GM21367 (cell line): ENCODE data around the gene THBD.

Experiments used
- ATAC-seq: cut with Tn5 transposase; IDR thresholded peaks from one replicate; pipeline ENCODE4 v1.9.1; 2021; ENCODE audit not compliant: unreplicated experiment

THBD gene, protein sequence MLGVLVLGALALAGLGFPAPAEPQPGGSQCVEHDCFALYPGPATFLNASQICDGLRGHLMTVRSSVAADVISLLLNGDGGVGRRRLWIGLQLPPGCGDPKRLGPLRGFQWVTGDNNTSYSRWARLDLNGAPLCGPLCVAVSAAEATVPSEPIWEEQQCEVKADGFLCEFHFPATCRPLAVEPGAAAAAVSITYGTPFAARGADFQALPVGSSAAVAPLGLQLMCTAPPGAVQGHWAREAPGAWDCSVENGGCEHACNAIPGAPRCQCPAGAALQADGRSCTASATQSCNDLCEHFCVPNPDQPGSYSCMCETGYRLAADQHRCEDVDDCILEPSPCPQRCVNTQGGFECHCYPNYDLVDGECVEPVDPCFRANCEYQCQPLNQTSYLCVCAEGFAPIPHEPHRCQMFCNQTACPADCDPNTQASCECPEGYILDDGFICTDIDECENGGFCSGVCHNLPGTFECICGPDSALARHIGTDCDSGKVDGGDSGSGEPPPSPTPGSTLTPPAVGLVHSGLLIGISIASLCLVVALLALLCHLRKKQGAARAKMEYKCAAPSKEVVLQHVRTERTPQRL

DNA sequence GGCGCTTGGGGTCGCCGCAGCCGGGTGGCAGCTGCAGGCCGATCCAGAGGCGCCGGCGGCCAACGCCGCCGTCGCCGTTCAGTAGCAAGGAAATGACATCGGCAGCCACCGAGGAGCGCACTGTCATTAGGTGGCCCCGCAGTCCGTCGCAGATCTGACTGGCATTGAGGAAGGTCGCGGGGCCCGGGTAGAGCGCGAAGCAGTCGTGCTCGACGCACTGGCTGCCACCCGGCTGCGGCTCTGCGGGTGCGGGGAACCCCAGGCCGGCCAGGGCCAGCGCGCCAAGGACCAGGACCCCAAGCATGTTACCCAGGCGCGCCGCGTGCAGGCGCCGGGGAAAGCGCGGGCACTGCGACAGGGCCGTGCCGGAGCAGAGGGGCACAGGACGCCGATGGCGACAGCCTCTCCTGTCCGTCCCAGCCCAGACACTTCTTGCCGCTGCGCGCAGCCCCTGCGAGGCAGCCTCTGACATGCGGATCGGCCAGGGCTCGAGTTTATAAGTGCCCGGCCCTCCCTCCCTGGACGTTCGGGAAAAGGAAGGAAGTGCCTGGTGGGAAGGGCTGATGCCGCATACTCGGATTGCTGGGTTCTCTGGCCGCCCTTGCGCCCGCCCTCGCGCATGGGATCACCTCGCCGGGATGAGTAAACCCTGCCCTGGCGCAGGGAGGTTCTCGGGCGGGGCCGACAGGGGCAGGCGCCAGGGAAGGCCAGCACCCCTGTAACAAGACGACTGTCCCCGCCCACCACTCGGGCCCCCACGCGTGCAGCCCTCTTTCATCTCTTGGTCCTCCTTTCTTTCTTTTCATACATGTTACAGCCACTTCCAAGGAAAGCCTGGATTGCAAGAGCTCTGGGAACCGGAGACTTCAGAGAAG lies at the start of gene THBD:
Gene THBD, minus strand, starts transcription at position 472 of the 875 bp plus-strand sequence. Its CDS starts 168 bp downstream, at position 304.
- ATAC-seq, result no peak

DNA sequence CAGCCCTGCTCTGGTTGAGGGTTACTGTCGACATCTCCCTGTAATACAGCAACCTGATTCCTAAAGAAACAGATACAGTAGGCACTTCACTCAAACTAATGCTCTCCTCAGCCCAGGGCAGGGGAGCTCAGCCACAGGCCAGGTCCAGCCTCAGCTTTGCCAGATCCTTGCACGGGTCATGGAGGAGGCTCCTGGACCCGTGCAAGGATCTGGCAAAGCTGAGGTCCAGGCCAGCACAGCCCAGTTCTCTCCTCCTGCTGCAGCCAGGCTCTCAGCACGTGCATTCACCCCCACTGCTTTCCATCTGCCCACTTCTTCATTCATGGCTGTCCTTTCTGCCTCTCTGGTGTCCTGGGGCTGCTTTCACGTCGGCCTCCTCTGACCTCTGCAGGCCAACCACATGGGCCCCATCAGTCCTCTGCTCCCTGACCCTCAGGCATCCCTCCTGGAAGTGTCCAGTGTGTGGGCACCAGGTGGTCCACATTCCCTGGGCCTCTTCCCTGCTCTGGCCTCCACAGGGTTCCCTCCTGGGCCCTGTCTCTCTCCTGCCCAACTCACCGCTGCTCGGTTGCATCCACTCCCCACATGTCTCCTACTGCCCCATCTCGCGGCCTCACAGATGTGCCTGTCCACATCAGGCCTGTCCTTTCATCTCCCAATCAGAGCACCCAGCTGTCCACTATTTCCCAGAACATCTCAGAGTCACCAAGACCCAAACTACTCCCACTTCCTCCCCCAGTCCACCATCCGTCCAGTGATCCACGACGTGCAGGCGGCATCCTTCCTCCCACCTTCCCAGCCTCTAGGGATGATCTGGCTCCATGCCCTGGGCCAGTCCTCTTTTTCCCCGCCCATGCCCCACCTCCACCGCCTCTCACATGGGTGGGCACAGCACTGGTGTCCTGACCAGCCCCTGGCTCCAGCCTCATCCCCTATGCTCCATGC lies 48.4 kb upstream of the THBD start:
- no peak for ATAC-seq

DNA sequence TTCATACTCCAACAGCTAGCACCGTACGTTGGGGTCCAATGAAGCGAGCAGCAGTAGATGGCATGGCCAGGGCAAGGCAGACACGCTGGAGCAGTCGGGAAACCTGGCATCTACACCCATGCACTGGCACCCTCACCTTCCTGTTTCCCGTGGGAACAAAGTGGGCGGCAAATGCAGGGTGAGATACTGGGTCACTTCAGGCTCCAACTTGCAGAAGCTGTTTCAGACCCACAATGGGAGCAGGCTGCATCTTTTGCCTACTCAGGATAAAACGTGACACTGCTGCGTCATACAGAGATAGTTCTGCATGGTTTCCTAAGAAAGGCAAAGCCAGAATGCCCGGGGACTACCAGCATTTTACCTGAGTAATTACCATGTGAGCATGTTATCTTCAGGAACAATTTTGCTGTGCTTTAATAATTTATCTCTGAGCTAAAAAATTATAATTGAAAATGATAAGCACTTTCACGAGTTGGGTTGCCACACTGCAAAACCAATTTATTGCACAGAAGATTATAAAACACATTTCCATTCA lies 47.6 kb upstream of the THBD start:
- no peak for ATAC-seq

DNA sequence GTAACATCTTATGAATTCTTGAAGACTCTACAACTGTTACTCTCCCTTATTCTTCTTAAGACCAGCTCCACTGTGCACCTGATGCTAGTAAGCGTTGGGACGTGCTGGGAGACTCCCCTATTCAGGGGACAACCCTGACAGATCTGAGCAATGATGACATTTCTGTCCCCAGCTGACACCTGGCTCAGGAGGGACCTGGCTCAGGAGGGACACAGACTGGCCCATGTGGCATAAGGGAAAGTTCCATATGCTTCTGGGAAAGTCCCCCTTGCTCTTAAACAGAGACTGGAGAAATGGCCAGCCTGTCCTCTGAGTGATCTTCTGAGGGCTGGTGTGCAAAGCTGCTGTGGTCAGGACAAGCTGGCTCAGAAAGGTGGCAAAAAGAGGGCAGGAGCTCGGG lies 46.6 kb upstream of the THBD start:
- no peak for ATAC-seq

DNA sequence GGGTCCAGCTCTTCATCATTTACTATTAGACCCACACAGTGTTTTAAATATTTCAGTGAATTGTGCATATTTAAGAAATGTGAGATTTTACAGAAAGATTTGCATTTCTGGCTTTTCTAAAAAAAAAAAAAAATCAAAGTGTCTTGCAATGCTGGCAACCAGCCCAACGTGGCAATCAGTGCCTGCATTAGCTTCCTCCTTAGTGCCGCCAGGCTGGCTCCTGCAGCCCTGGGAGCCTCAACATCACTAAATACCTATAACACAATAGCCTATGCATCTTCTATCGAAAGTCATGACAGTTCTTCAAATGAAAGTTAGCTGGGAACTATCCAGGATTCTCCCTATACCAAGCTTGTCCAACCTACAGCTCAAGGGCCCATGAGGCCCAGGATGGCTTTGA lies 46.0 kb upstream of the THBD start:
- no peak for ATAC-seq

DNA sequence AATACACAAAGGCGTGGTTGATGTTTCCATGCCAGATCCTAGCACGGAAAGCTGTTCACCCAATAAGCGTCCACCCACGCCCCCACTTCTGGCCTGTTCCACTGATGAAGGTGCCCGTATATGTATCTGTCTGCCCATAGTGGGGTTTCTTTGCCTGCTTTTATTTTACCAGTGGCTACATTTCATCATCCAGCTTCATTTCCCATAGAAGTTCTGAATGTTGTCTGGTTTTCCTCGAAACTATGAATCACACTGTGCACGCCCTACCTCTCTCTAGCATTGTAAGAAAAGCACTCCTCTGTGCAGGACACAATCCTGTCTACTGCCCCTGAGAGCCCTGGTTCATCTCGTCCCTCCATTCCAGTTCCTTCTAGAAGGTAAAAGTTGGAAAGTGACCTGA lies 45.5 kb upstream of the THBD start:
- ATAC-seq, result no peak

DNA sequence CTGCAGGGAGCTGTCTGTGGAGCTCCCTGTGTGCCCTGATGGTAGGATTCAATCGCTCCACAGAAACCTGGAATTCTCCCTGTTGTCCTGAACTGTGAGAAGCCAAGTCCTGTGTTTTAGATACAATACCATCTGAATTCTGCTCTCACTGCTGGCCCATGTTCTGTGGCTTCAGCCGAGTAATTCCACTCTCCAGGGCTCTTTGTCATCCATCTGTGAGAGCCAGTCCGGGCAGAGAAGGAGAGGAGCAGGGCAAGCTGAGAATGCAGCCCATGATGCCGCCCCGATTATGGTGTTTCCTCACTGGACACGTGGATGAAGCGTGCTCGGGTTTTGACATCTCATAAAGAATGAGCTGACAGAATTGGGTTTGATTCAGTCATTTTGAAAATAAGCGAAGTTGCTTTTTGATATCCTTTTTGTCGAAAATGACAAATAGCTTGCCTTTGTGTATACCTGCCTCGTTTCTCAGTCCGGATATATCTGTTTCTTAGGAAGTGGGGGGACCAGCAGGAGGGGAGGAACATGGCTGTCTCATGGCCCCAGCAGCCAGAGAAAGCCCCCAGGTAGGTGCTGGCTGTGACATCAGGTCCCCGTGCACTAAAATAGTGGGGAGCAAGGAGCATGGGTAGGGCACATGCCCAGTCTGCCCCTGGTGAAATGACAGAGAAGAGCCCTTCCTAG lies 44.9 kb upstream of the THBD start:
- ATAC-seq, result no peak

DNA sequence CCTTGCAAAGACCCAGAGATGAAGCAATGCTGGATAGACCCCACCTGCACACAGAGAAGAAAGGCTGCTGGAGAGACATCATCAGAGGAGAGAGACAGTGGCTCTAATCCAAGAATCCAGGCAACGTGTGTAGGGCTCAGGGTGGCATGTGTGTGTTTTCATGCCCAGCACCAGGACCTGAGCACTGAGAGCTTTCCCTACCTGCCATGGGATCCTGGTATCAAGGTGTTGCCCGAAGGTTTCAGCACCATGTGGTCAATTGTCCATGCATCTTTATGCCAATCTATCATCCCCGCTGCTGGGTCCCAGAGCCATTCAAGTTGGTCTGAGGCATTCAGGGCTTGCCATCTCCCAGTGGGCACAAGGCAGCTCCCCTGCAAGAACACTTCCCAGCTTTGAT lies 44.1 kb upstream of the THBD start:
- no peak for ATAC-seq

DNA sequence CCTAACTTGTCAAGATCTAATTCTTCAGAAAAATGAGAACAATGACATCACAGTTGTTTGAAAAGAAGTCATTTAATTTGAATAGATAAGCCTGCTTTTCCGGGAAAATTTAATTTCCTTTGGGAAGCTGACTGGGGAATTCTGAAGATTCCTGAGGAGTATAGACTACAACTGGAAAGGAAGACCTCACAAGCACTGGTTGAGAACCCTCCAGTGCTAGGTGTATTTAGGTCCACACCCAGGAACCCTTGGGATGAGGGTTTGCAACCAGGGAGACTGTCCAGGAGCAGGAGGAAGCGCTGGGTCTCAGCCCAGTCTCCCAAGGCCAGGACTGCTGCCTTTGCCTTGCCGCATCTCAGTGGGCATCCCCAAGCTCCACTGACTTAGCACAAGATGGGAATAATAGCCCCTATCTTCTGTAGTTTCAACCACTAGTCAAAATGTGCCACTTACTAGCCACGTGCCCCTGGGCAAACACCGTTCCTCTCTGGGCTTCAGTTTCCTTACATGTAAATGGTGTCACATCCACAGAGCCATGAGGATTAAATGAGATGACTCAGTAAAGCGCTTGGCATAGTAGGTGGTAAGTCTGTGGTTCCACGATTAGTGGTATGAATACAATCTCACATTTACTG lies 43.5 kb upstream of the THBD start:
- ATAC-seq, result no peak

DNA sequence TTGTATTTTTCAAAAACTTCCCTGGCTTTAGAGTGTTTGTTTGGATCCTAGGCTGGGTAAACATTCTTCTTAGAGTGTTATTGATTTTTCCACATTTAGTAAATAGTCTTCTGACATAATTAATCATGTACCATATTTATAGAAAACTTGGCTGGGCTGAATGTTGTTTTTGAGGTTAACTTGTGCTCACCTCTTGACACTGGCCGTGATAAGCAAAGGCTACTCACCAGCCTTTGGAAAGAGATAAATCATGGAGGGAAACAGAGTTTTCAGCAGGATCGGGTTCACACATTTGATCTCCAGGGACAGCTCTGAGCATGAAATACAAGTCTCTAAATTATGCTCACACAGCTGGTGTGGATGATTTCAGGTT lies 42.9 kb upstream of the THBD start:
- no peak for ATAC-seq

DNA sequence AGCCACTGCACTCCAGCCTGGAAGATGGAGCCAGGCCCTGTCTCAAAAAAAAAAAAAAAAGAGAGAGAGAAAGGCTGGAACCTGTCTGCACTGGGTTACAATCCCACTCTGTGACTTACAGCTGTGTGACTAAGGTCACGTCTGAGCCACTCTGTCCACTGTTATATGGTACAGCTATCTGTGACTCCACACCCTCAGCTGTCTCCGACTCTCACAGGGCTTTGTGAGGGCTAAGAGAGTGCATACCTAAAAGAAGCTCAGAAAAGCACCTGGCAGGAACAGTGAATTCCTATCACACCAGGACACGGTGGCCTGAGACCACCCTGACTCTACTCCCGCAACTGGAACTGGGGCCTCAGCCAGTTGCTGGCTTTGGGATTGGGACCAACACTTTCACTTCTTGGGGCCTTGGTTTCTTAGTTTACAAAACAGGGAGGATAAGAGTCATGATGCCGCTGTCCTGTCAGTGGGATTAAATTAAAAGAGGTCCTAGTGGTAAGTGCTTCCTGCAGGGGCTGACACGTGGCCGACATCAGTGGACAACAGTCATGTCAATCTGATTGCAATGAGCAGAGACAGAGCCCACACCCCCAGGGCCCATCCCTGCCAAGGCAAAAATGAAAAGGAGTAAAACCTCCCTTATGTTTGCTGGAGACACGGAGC lies 42.4 kb upstream of the THBD start:
- no peak for ATAC-seq

DNA sequence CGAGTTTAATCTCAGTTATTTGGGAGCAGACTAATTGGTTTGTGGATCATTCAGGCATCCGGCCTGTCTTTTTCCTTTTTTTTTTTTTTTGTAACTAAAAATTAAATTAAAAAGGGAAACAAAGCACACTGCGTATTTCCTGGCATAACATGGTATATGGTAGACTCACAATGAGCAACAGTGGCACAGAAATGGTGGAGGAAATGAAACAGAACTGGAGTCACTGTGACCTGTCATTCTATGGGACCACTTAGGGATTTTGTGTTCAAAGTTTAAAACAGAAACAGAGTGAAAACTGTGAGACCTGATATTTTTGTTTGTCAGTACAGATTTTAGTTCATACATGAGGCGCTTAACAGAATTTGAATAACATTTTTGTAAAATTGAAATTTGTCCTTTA lies 41.4 kb upstream of the THBD start:
- no peak for ATAC-seq

DNA sequence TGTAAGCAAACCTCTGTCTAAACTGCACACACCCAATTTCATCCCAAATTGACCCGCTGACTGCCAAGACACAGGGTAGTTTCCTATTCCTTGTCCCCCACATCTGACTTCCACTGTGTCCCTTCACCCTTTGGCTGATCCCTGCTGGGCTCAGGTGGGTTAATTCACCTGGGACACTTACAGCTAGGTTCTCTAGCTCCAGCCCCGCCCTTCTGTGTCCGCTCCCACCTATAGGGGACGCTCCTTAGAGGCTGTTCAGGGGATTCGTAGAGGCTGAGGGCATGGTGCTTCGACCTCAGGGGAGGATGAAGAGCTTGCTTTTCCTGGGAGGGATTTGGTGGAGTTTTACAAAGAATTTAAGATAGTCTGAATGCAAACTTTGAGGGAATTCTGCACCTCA lies 40.7 kb upstream of the THBD start:
- ATAC-seq, result no peak

DNA sequence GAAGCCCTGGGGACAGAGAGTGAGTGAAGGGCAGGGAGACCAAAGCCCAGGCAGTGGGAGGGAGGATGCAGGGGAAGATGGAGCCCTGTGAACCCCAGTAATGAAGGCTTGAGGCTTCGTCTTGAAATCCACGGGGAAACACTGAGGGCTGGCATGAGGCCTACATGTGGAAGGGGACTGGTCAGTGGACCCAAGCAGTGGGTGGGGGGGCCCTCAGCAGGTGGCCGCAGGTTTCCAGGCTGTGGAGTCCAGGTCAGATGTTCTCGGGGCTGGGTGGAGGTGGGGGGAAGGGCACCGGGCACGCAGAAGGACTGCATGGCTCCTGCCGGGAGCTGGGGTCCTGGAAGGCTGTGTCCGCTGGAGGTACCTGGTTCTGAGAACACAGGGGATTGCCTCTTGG lies 39.4 kb upstream of the THBD start:
- no peak for ATAC-seq

DNA sequence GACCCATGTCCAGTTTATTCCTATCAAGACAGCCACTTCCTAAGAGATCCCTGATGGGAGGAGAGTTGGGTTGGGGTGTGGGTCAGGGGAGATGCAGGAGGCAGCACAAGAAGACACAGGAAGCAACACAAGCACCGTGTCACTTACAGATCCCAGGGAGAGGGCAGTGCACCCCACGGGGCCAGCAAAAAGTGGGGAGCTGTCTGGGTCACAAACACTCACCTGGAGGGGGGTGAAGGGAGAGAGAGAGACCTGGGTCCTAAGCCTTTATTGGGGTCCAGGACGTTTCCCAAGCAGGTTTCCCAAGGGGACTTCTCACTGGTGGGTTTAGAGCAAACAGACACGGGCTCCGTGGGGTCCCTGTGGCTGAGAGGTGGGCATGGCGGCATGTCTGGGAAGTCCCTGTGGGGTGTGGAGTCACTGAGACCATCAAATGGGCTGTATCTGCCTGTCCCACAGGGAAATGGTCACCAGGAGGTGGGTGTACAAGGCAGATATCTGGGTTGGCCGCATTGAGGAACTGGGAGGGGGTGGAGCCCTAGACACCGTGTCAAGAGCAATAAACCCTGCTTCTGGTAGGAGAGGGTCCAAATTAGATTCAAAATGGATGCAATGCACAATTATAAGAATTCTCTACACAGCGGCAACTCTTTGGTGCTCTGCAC lies 38.2 kb upstream of the THBD start:
- ATAC-seq, result no peak

DNA sequence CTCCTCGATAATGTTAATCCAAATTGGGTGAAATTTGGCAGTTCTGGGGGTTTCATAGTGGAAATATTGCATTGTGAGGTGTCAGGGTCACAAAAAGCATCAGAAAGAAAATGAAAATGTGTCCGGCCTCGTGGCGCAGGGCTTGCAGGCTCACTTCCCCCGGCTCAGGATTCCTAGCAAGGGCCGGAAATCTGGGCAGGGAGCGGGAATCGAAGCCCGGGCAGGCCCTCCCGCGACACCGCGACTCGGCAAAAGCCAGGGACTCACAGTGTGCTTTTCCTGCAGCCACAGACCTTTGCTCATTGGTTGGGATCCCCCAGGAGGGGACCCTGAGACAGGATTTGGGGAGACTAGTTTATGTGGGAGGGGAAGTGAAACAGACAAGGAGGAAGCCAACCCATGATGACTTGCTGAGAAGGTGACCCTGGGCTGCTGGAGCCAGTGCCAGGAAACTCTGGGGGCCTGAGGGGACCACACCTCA lies 37.5 kb upstream of the THBD start:
- ATAC-seq, result no peak

DNA sequence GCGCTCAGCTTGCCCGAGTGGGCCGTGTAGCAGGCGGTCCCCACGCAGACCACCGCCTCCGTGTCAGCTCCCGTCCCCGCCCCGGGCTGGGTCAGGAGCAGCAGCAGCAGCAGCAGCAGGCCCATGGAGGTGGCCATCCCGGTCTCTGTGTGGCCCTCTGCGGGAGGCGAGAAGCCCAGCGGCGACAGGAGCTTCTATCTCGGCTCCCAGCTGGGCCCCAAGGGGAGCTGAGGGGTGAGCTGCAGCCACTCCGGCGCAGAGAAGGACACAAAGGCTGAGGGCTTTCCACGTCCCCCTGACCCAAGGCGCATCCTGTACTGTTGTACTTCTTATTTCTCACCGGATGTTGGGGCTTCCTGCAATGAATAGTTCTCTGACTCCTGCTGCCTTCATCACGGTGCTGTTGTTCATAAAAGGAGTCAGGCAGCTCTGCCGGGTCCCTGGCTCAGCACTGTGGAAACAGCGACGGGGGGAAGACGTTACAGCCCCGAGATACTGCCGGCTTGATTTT lies 36.6 kb upstream of the THBD start, which contains the start of gene CD93:
Gene CD93, minus strand, starts transcription at position 269 of the 511 bp plus-strand sequence. Its CDS starts 132 bp downstream, at position 137.
- ATAC-seq, result no peak
